GM23248 (cell line): Measurements from ENCODE around the gene NFIC. TPM values are rescaled to one million over a fixed set of nuclear protein-coding genes. Genes with fewer than 3 reads are reported as not detected.

ENCODE experiments used
- DNase-seq: peaks from one replicate; pipeline ENCODE4 v3.0.0-alpha.2; 2015
- H2AFZ ChIP-seq: fragments of 200-600 bp; sonication (generic); 2 replicates; pipeline ENCODE4 v1.6.1; 2016; ENCODE audit warnings: antibody characterized with exemption
- H3F3A ChIP-seq: fragments of 200-600 bp; sonication (generic); 2 replicates; pipeline ENCODE4 v1.6.1; 2016; ENCODE audit warnings: mild to moderate bottlenecking, antibody characterized with exemption, mixed run types; ENCODE audit not compliant: insufficient read depth
- H3K27ac ChIP-seq: fragments of 200-600 bp; sonication (generic); 2 replicates; pipeline ENCODE4 v1.5.1; 2016; ENCODE audit warnings: mild to moderate bottlenecking
- H3K27me3 ChIP-seq: fragments of 200-600 bp; sonication (generic); replicated peaks from 2 replicates; pipeline ENCODE4 v1.6.1; 2016; ENCODE audit warnings: mild to moderate bottlenecking; ENCODE audit not compliant: insufficient read depth
- H3K36me3 ChIP-seq: fragments of 200-600 bp; sonication (generic); 2 replicates; pipeline ENCODE4 v1.6.1; 2016; ENCODE audit warnings: low read depth, mild to moderate bottlenecking
- H3K4me1 ChIP-seq: fragments of 200-600 bp; sonication (generic); 2 replicates; pipeline ENCODE4 v1.6.1; 2016; ENCODE audit warnings: mild to moderate bottlenecking; ENCODE audit not compliant: insufficient read depth
- H3K4me2 ChIP-seq: fragments of 200-600 bp; sonication (generic); one replicate; pipeline ENCODE4 v1.6.1; 2016; ENCODE audit warnings: mild to moderate bottlenecking; ENCODE audit not compliant: unreplicated experiment
- H3K4me3 ChIP-seq: fragments of 200-600 bp; sonication (generic); 2 replicates; pipeline ENCODE4 v1.5.1; 2016; ENCODE audit warnings: mild to moderate bottlenecking
- H3K79me2 ChIP-seq: fragments of 200-600 bp; sonication (generic); 2 replicates; pipeline ENCODE4 v1.6.1; 2016; ENCODE audit warnings: mild to moderate bottlenecking; ENCODE audit not compliant: insufficient read depth
- H3K9ac ChIP-seq: fragments of 200-600 bp; sonication (generic); 2 replicates; pipeline ENCODE4 v1.6.1; 2016; ENCODE audit warnings: mild to moderate bottlenecking
- H3K9me2 ChIP-seq: fragments of 200-600 bp; sonication (generic); 2 replicates; pipeline ENCODE4 v1.6.1; 2016; ENCODE audit warnings: mixed run types, mild to moderate bottlenecking, moderate library complexity; ENCODE audit not compliant: insufficient read depth
- H3K9me3 ChIP-seq: fragments of 200-600 bp; sonication (generic); one replicate; pipeline ENCODE4 v1.6.1; 2017; ENCODE audit warnings: low read depth
- H4K20me1 ChIP-seq: fragments of 200-600 bp; sonication (generic); 2 replicates; pipeline ENCODE4 v1.6.0; 2016; ENCODE audit not compliant: insufficient read depth
- EZH2 ChIP-seq: fragments of 200-600 bp; sonication (generic); IDR thresholded peaks from 2 replicates; pipeline ENCODE4 v1.6.1; 2018; ENCODE audit warnings: antibody characterized with exemption, mild to moderate bottlenecking; ENCODE audit not compliant: insufficient read depth, poor library complexity, severe bottlenecking
- EZH2phosphoT487 ChIP-seq: fragments of 200-600 bp; sonication (generic); IDR thresholded peaks from 2 replicates; pipeline ENCODE4 v1.6.1; 2018; ENCODE audit warnings: antibody characterized with exemption, moderate library complexity, mild to moderate bottlenecking, low read depth; ENCODE audit not compliant: insufficient read depth
- WGBS, 2 experiments: methylation state at CpG; one replicate each; pipeline ENCODE4 v1.1.6; 2015 to 2017; ENCODE audit warnings: low lambda C conversion rate in 2 of 2, low coverage in 1 of 2; ENCODE audit errors: missing lambda C conversion rate in 2 of 2; 5-methylcytosine and 5-hydroxymethylcytosine counted together
- in situ Hi-C: fragments of 300-500 bp; cut with MboI; formaldehyde crosslinking; loops from 2 replicates; pipeline ENCODE4 v1.15.0; 2020
- polyA plus RNA-seq: library from polyadenylated mRNA; unstranded; fragments of >200 nt; fragmentation: Nextera tagmentation; extraction: Ambion mirVana; gene quantifications from 2 replicates; pipeline ENCODE4 v1.2.1, GENCODE V29; 2016
- total RNA-seq: library from RNA; depleted of rRNA; stranded (reverse); fragments of >200 nt; shearing (Covaris generic); gene quantifications from 2 replicates; pipeline ENCODE4 v1.2.3, GENCODE V29; 2014

The NFIC gene
- total and polyA plus RNA-seq, 2 experiments from 2014 or later: 50.4 to 108 TPM

DNA sequence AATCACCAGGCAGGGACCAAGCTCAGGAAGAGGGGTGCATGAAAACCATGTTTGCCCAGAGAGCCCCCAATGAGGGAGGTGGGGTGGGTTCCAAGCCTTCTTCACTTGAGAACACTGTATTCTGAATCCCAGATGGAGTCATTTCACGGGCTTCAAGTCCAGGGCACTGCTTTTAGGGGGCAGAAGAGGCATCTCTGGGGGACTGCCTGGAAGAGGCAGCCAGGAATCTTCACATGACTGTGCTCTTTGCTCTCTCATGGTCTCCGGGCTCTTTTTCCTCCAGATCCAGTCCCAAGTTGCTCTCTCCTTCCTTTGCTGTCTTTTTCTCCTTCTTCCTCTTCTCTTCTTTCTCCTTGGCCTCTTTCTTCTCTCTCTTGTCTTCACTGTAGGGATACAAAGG is 108.2 kb downstream of the NFIC start:
- Histone ChIP-seq H3K9me2 (no peaks in the 10 kb centered on the region), H3F3A (0 out of 2 replicates have a peak, but pooled peaks cover 3% of the 10 kb centered on the region), H3K79me2 (no peaks in the 10 kb centered on the region), H2AFZ (no peak overlapping the region), H3K9me3 (no peaks in the 10 kb centered on the region), H4K20me1 (no peaks in the 10 kb centered on the region), H3K9ac (no peak overlapping the region), H3K27me3 (no peaks in the 10 kb centered on the region), H3K4me1 (no peaks in the 10 kb centered on the region), H3K4me2 (no peak overlapping the region), H3K4me3 (no peak overlapping the region), H3K36me3 (no peaks in the 10 kb centered on the region), H3K27ac (no peak overlapping the region)
- WGBS, 2 experiments: 59 to 61% methylated on average over 2 of the region's 2 CpGs
- TF ChIP-seq EZH2 (no peak), EZH2phosphoT487 (no peak)
- no peak for DNase-seq
- in situ Hi-C loops: loop anchor here (5.0 kb wide), 1 partner anchor 147 kb away; no protein-coding TSS in a partner anchor

DNA sequence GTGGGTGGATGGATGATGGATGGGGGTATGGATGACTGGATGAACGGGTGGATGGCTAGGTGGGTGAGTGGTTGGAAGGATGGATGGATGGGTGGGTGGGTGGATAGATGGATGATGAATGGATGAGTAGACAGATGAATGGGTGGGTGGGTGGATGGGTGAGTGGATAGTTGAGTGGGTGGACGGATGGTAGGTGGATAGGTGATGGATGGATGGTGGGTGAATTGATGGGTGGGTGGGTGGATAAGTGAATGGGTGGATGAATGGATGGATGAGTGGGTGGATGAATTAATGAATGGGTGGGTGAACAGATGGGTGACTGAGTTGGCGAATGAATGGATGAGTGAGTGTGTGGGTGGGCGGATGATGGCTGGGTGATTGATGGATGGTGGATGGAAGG is 109.1 kb downstream of the NFIC start:
- no peak overlapping the region for H3K4me2 ChIP-seq
- H3K9me2 ChIP-seq: no peaks in the 10 kb centered on the region
- no peaks in the 10 kb centered on the region for H3K36me3 ChIP-seq
- H2AFZ ChIP-seq: no peak overlapping the region
- H3K9me3 ChIP-seq: no peaks in the 10 kb centered on the region
- in situ Hi-C loops: no loop called here
- no peak overlapping the region for H3K4me3 ChIP-seq
- H3K4me1 ChIP-seq: no peaks in the 10 kb centered on the region
- no peak overlapping the region for H3K27ac ChIP-seq
- no peak overlapping the region for H3K9ac ChIP-seq
- no peaks in the 10 kb centered on the region for H3K27me3 ChIP-seq
- TF ChIP-seq EZH2 (no peak), EZH2phosphoT487 (no peak)
- WGBS, 2 experiments: 52% methylated on average over 3 to 4 of the region's 4 CpGs
- H3K79me2 ChIP-seq: no peaks in the 10 kb centered on the region
- no peak for DNase-seq
- H4K20me1 ChIP-seq: no peaks in the 10 kb centered on the region
- no peaks in the 10 kb centered on the region for H3F3A ChIP-seq

DNA sequence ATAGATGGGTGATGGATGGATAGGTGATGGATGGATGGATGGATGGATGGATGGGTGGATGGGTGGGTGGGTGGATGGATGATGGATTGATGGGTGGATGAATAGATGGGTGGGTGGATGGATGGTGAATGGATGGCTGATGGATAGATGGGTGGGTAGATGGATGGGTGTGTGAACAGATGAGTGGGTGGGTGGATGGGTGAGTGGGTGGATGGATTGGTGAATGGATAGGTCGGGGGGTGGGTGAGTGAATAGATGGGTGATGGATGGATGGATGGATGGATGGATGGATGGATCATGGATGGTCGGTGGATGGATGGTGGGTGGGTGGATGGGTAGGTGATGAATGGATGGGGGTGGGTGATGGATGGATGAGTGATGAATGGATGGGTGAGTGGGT is 110.4 kb downstream of the NFIC start:
- in situ Hi-C loops: no loop called here
- no peaks in the 10 kb centered on the region for H4K20me1 ChIP-seq
- H3K27ac ChIP-seq: no peak overlapping the region
- no peak overlapping the region for H3K4me3 ChIP-seq
- WGBS, 2 experiments: 45% methylated on average over 2 of the region's 2 CpGs; no CpG with 5 or more reads in 1 of the 2 experiments
- H3K4me2 ChIP-seq: no peak overlapping the region
- no peaks in the 10 kb centered on the region for H3F3A ChIP-seq
- no peaks in the 10 kb centered on the region for H3K36me3 ChIP-seq
- no peak for TF ChIP-seq EZH2
- TF ChIP-seq EZH2phosphoT487: no peak
- DNase-seq: no peak
- no peaks in the 10 kb centered on the region for H3K79me2 ChIP-seq
- no peaks in the 10 kb centered on the region for H3K9me2 ChIP-seq
- no peak overlapping the region for H2AFZ ChIP-seq
- H3K27me3 ChIP-seq: peaks cover 13% of the 10 kb centered on the region
- no peak overlapping the region for H3K9ac ChIP-seq
- H3K9me3 ChIP-seq: no peaks in the 10 kb centered on the region
- no peaks in the 10 kb centered on the region for H3K4me1 ChIP-seq

GRCh38 chr19:3477506-3477905 is 111.1 kb downstream of the NFIC start:
- Histone ChIP-seq H3K27me3 (peaks cover 20% of the 10 kb centered on the region), H3K9me2 (no peaks in the 10 kb centered on the region), H3K36me3 (no peaks in the 10 kb centered on the region), H3K27ac (no peak overlapping the region), H3K4me2 (no peak overlapping the region), H2AFZ (no peak overlapping the region), H3K9me3 (no peaks in the 10 kb centered on the region), H4K20me1 (no peaks in the 10 kb centered on the region), H3F3A (no peaks in the 10 kb centered on the region), H3K4me1 (no peaks in the 10 kb centered on the region), H3K79me2 (no peaks in the 10 kb centered on the region), H3K9ac (no peak overlapping the region), H3K4me3 (no peak overlapping the region)
- no peak for TF ChIP-seq EZH2phosphoT487
- no peak for TF ChIP-seq EZH2
- no peak for DNase-seq
- in situ Hi-C loops: no loop called here

DNA sequence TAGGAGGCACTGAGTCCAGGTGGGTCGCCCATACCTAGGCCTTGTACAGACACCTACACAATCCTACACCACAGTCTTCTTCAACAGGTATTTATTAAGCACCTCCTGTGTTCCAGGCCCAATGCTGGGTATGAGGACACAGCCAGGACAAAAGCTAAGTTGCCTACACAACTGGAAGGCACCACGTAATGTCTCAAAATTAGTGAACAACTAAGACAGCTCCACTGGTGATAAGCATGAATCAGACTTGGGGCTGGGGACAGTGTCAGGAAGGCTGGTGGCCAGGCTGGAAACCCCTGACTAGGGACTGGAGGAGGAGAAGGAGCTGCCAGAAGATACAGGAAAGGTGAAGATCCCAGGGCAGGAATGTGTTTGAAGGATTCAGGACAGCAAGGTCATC is 111.6 kb downstream of the NFIC start:
- Histone ChIP-seq H3K79me2 (no peaks in the 10 kb centered on the region), H3K27ac (no peak overlapping the region), H3K9me3 (no peaks in the 10 kb centered on the region), H3K4me2 (no peak overlapping the region), H4K20me1 (no peaks in the 10 kb centered on the region), H3K27me3 (peaks cover 21% of the 10 kb centered on the region), H3K9me2 (no peaks in the 10 kb centered on the region), H3K4me1 (no peaks in the 10 kb centered on the region), H3K9ac (no peak overlapping the region), H3F3A (no peaks in the 10 kb centered on the region), H2AFZ (no peak overlapping the region), H3K36me3 (no peaks in the 10 kb centered on the region), H3K4me3 (no peak overlapping the region)
- DNase-seq: no peak
- 90 to 92% methylated on average over 1 to 2 of the region's 2 CpGs for WGBS, 2 experiments
- in situ Hi-C loops: no loop called here
- TF ChIP-seq EZH2phosphoT487 (no peak), EZH2 (no peak)
